Measurements from ENCODE around the gene GRIN2A.

GRIN2A gene

GRCh38 chr16:10086620-10087019, 95.6 kb downstream of the GRIN2A start:
- DNase-seq (ENCODE audit: low read depth in 2 of 2) = no peak

- no peak for DNase-seq (ENCODE audit: low read depth in 2 of 2)
These were observed 97.0 kb downstream of the GRIN2A start for GRCh38 chr16:10085078-10085798.

- DNase-seq (ENCODE audit: low read depth in 2 of 2) = no peak
These were observed 98.9 kb downstream of the GRIN2A start for GRCh38 chr16:10083301-10083700.

- no peak for DNase-seq (ENCODE audit: low read depth in 2 of 2)
These were observed 100.9 kb downstream of the GRIN2A start for GRCh38 chr16:10081201-10081940.

GRCh38 chr16:10080051-10080772, 102.0 kb downstream of the GRIN2A start:
- DNase-seq (ENCODE audit: low read depth in 2 of 2) = no peak

DNA sequence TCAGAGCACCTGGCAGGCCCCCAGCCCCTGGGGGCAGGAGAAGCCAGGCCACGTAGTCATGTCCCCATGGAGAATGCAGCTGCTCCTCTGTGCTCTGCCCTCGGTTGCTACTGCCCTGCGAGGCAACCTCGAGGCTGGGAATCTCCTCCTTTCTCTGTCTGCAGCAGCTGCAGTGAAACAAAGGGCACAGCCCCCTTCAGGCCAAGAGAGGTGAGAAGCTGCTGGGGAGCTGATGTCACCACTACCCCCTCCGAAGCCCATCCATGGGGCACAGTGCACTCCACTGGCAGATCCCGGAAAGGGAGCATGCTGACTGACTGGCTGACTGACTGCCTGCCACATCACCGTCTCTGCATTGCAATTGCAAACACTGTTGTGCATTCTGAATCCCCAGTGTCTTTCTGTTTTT, 103.7 kb downstream of the GRIN2A start:
- no peak for DNase-seq (ENCODE audit: low read depth in 2 of 2)

DNA sequence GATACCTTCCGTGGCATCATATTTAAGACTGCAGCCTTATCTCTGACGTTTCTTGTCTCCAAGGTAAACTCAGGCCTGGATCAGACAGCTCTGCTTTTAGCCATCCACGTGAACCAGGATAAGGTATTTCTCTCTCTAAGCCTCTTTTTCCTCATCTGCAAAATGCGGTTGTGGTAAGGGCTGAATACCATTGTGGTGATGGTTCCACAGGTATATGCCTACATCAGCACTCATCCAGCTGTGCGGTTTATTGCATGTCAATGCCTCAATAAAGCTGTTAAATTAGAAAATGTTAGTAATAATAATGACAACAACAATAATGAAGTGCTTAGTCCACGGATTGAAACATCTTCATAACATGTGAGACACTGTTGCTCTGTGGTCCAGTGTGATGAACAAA, 104.4 kb downstream of the GRIN2A start:
- DNase-seq (ENCODE audit: low read depth in 2 of 2) = no peak

DNA sequence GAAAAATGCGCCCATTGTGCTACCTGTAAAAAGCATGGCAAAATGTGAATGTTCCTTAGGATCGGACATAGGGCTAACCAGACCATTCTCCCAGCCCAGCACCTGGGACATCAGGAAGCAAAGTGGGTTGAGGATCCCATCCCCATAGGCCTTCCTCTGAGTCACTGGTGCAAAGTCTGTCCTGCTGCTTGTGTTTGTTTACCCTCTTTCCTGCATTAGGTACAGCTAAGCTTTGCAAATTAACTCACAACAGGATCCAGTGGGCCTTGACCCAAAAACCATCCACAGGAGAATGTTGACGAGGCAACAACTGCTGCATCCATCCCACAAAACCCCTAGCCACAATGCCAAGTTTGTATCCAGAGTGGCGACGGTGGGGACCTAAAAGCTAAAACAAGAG, 106.2 kb downstream of the GRIN2A start:
- DNase-seq (ENCODE audit: low read depth in 2 of 2) = no peak

DNA sequence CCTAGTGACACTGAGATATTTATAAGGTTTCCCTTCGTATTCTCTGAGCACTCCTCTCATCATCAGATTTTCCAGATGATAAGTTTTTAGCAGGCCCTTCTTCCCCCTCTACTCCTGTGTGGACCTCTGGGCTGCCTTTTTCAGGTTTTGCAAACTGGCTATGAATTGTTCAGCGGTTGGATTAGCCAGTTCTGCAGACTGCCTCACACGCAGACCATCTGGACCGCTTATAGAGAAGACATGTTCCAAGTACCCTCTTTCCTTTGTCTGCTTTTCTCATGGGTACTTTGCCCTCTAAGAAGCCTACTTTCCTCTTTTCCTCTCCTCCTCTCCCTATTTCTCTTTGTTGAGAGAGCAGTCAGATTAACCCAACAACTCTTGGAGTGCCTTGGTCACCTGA, 111.6 kb downstream of the GRIN2A start:
- no peak for DNase-seq (ENCODE audit: low read depth in 2 of 2)

GRCh38 chr16:10069374-10069773, 112.9 kb downstream of the GRIN2A start:
- DNase-seq (ENCODE audit: low read depth in 2 of 2) = no peak

- no peak for DNase-seq (ENCODE audit: low read depth in 2 of 2)
These were observed 114.4 kb downstream of the GRIN2A start for GRCh38 chr16:10067835-10068234.

- no peak for DNase-seq (ENCODE audit: low read depth in 2 of 2)
These were observed 114.8 kb downstream of the GRIN2A start for GRCh38 chr16:10067406-10067805.

DNA sequence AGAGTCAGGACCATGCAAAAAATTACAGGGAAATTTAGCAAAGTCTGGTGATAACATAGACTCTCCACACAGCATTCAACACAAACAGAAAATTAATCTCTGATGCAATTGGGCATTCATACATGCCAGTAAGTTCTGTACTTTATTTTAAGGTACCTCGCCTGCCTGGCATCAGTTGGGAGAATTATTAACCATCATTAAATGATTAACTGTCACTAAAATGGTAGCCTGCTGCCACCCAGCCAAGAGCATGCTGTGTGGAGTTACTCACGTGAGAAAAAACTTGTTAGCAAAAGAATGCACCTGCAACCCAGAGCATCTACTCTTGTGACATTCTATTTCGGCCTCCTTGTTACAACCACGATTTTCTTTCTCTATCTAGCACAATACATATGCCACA, 117.2 kb downstream of the GRIN2A start:
- no peak for DNase-seq (ENCODE audit: low read depth in 2 of 2)

DNA sequence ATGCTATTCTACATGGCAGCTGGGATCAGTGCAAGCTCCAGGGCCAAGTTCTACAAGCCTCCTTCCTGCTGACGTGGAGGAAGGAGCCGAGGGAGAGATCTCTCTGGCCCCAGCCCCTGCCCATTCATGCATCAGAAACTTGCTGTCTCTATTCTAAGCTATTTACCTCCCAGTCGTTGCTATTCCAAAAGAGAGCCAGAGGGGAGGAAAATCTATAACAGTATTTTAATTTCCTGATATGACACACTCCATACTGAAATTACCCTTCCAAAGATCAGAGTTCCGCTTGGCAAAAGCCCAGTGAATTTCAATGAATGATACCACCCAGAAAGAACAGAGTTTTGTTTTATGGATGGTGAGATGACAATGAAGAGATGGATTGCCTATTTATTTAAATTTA, 133.4 kb downstream of the GRIN2A start:
- no peak for DNase-seq (ENCODE audit: low read depth in 2 of 2)

- no peak for DNase-seq (ENCODE audit: low read depth in 2 of 2)
These were observed 136.3 kb downstream of the GRIN2A start for GRCh38 chr16:10045947-10046346.

DNA sequence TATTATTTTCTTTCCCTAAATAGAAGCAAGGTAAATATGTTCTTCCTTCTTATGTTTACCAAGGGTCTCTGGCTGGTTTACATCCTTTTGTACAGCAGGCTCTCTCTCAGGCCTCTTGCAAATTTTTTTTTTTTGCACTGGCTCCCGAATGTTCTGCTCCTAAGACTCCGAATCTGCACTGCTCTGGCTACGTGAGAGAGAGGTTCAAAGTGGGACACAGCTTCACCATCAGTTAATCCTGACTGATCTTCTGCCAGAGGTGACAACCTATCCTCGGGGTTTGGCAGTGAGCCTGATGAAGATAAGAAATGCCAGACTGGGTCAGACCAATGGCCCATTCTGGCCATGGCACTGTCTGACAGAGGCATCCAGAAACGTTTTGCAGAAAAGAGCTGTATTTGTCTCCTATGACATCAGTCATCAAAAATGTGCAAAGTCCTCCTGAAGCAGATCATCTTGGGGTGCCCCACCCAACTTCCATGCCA, 136.9 kb downstream of the GRIN2A start:
- no peak for DNase-seq (ENCODE audit: low read depth in 2 of 2)

DNA sequence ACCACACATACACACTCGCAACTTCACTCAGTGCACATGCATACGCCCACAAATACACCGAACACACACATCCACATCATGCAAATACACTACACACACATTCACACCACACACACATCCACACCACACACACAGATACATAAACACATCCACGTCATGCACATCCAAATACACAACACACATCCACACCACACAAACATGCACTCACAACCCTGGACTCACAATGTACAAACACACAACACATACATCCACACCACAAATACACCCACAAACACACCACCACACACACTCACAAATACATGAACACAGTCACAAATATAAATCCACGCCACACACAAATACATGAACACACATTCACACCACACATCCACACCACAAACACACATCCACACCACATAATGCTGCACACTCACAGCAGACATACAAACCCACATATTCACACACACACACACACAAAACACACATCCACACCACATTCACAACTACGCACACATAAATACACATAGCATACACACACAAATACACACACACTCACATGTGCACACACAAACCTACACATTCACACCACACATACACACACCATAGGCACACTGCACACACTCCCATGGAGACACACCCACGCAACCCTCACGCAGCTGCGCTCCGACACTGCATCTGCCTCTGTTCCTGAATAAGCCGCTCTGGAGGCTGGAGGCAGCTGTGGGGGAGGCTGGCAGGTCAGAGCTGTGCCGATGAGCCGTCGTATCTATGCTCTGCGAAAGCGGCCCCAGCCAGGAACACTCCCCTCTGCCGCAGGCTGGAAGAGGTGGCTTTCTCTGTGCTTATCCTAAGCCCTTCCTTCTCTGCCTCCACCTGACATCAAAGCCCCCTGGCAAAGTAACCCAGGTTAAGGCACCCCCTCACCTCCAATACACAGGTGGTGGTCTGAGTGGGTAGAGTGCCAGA, 141.8 kb downstream of the GRIN2A start:
- no peak for DNase-seq (ENCODE audit: low read depth in 2 of 2)

- no peak for DNase-seq (ENCODE audit: low read depth in 2 of 2)
These were observed 142.8 kb downstream of the GRIN2A start for GRCh38 chr16:10039220-10040096.

GRCh38 chr16:10037751-10038150, 144.5 kb downstream of the GRIN2A start:
- no peak for DNase-seq (ENCODE audit: low read depth in 2 of 2)

GRCh38 chr16:10036956-10037355, 145.3 kb downstream of the GRIN2A start:
- no peak for DNase-seq (ENCODE audit: low read depth in 2 of 2)
